Esophagus squamous epithelium (tissue), 4 donors: ENCODE results near the gene LRRTM1.

Source experiments
- POLR2A ChIP-seq, 4 donors: fragments of 450-650 bp; IDR thresholded peaks; one replicate each; pipeline ENCODE4 v1.6.1; 2017; ENCODE audit warnings: antibody characterized with exemption in 4 of 4, mild to moderate bottlenecking in 4 of 4, moderate library complexity in 3 of 4
- TF ChIP-seq, protein P1 (sequence below), 6 experiments: fragments of 450-650 bp in 4 of 6; fragments of 200-600 bp in 2 of 6; sonication (generic) in 2 of 6; IDR thresholded peaks; one replicate each; pipeline ENCODE4 v1.5.1; 2016 to 2019; ENCODE audit warnings: antibody characterized with exemption in 6 of 6, mild to moderate bottlenecking in 4 of 6, moderate library complexity in 4 of 6

DNA sequence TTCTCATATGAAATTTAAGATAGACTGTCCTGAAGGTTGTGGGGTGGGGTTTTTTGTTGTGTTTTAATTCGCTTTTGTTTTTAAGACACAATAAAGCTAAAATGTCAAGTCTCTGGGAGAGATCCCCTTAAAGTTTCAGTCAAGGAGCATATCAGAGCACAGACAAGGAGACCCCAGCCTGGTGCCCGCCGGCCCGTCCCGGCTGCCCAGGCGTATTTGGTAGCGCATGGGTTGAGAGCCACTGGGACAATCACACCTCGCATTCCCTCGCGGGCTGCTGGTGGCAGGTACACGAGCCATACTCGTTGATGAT is 2.6 kb downstream of the LRRTM1 start:
- TF ChIP-seq, protein P1, sequence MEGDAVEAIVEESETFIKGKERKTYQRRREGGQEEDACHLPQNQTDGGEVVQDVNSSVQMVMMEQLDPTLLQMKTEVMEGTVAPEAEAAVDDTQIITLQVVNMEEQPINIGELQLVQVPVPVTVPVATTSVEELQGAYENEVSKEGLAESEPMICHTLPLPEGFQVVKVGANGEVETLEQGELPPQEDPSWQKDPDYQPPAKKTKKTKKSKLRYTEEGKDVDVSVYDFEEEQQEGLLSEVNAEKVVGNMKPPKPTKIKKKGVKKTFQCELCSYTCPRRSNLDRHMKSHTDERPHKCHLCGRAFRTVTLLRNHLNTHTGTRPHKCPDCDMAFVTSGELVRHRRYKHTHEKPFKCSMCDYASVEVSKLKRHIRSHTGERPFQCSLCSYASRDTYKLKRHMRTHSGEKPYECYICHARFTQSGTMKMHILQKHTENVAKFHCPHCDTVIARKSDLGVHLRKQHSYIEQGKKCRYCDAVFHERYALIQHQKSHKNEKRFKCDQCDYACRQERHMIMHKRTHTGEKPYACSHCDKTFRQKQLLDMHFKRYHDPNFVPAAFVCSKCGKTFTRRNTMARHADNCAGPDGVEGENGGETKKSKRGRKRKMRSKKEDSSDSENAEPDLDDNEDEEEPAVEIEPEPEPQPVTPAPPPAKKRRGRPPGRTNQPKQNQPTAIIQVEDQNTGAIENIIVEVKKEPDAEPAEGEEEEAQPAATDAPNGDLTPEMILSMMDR (IDR thresholded peaks at IDR 0.05) = no peak
- no peak for TF ChIP-seq POLR2A (IDR thresholded peaks at IDR 0.05)
